H9 (cell line): ENCODE data around the gene PLCXD1. TPM values are rescaled to one million over a fixed set of nuclear protein-coding genes. Genes with fewer than 3 reads are reported as not detected.

Source experiments
- DNase-seq: peaks from one replicate; pipeline ENCODE4 v3.0.0-alpha.2; 2017
- H2AFZ ChIP-seq: one replicate; pipeline ENCODE4 v1.6.1; 2013; ENCODE audit warnings: mild to moderate bottlenecking, low read length, control low read depth, moderate library complexity
- H2AK5ac ChIP-seq: 2 replicates; pipeline ENCODE4 v1.6.1; 2013; ENCODE audit warnings: low read length, control low read depth, mixed read lengths; ENCODE audit not compliant: insufficient read length
- H2BK120ac ChIP-seq: one replicate; pipeline ENCODE4 v1.6.1; 2013; ENCODE audit warnings: low read depth, mild to moderate bottlenecking, low read length, control low read depth, inconsistent platforms; ENCODE audit not compliant: poor library complexity, severe bottlenecking
- H2BK12ac ChIP-seq: 2 replicates; pipeline ENCODE4 v1.6.1; 2013; ENCODE audit warnings: low read length, control low read depth, mixed read lengths, low read depth; ENCODE audit not compliant: insufficient read length
- H2BK15ac ChIP-seq: 2 replicates; pipeline ENCODE4 v1.6.1; 2013; ENCODE audit warnings: low read depth, low read length, control low read depth
- H2BK20ac ChIP-seq: one replicate; pipeline ENCODE4 v1.6.1; 2013; ENCODE audit warnings: low read depth, mild to moderate bottlenecking, low read length, control low read depth, inconsistent platforms; ENCODE audit not compliant: poor library complexity, severe bottlenecking
- H2BK5ac ChIP-seq: 2 replicates; pipeline ENCODE4 v1.6.1; 2013; ENCODE audit warnings: low read length, control low read depth, mixed read lengths; ENCODE audit not compliant: insufficient read length
- H3K14ac ChIP-seq: 2 replicates; pipeline ENCODE4 v1.6.1; 2013; ENCODE audit warnings: low read length, control low read depth; ENCODE audit not compliant: insufficient read depth
- H3K18ac ChIP-seq: 2 replicates; pipeline ENCODE4 v1.6.1; 2013; ENCODE audit warnings: low read depth, mild to moderate bottlenecking, mixed read lengths, low read length, control low read depth; ENCODE audit not compliant: insufficient read length
- H3K23ac ChIP-seq: 2 replicates; pipeline ENCODE4 v1.6.1; 2013; ENCODE audit warnings: low read length, control low read depth, mixed read lengths, low read depth; ENCODE audit not compliant: insufficient read length
- H3K23me2 ChIP-seq: 2 replicates; pipeline ENCODE4 v1.6.1; 2013; ENCODE audit warnings: low read depth, mild to moderate bottlenecking, mixed read lengths, low read length, control low read depth; ENCODE audit not compliant: insufficient read length, poor library complexity, severe bottlenecking
- H3K27ac ChIP-seq: 2 replicates; pipeline ENCODE4 v1.5.1; 2013; ENCODE audit warnings: low read length, control low read depth, mixed read lengths, low read depth; ENCODE audit not compliant: insufficient read length
- H3K27me3 ChIP-seq: 2 replicates; pipeline ENCODE4 v1.6.1; 2013; ENCODE audit warnings: low read length, control low read depth, inconsistent platforms; ENCODE audit not compliant: insufficient read depth
- H3K4ac ChIP-seq: 2 replicates; pipeline ENCODE4 v1.6.1; 2013; ENCODE audit warnings: low read depth, mild to moderate bottlenecking, control low read depth, inconsistent platforms, low read length, moderate library complexity
- H3K4me1 ChIP-seq: 2 replicates; pipeline ENCODE4 v1.6.1; 2013; ENCODE audit warnings: low read length, control low read depth, inconsistent platforms; ENCODE audit not compliant: insufficient read depth
- H3K4me2 ChIP-seq: 2 replicates; pipeline ENCODE4 v1.6.1; 2013; ENCODE audit warnings: low read length, control low read depth, mixed read lengths; ENCODE audit not compliant: insufficient read length, insufficient read depth
- H3K56ac ChIP-seq: 2 replicates; pipeline ENCODE4 v1.6.1; 2013; ENCODE audit warnings: low read depth, mild to moderate bottlenecking, mixed read lengths, low read length, control low read depth; ENCODE audit not compliant: insufficient read length
- H3K79me1 ChIP-seq: 2 replicates; pipeline ENCODE4 v1.6.1; 2013; ENCODE audit warnings: low read depth, mild to moderate bottlenecking, moderate library complexity, low read length, control low read depth, inconsistent platforms; ENCODE audit not compliant: insufficient read depth, poor library complexity, severe bottlenecking
- H3K79me2 ChIP-seq: 2 replicates; pipeline ENCODE4 v1.6.1; 2013; ENCODE audit warnings: low read length, control low read depth, inconsistent platforms; ENCODE audit not compliant: insufficient read depth
- H3K9ac ChIP-seq: 2 replicates; pipeline ENCODE4 v1.6.1; 2013; ENCODE audit warnings: low read length, control low read depth, mixed read lengths; ENCODE audit not compliant: insufficient read length; ENCODE audit errors: extremely low read depth
- H3K9me3 ChIP-seq: one replicate; pipeline ENCODE4 v1.6.1; 2013; ENCODE audit warnings: low read depth, low read length, inconsistent platforms; ENCODE audit not compliant: control insufficient read depth
- H3T11ph ChIP-seq: one replicate; pipeline ENCODE4 v1.6.1; 2013; ENCODE audit warnings: mild to moderate bottlenecking, low read length, control low read depth, inconsistent platforms
- H4K20me1 ChIP-seq: one replicate; pipeline ENCODE4 v1.6.1; 2013; ENCODE audit not compliant: control insufficient read depth, insufficient read length, insufficient read depth
- H4K5ac ChIP-seq: 2 replicates; pipeline ENCODE4 v1.6.1; 2013; ENCODE audit warnings: low read depth, mild to moderate bottlenecking, mixed read lengths, low read length, control low read depth; ENCODE audit not compliant: insufficient read length
- H4K8ac ChIP-seq: replicated peaks from 2 replicates; pipeline ENCODE4 v1.6.1; 2013; ENCODE audit warnings: low read length, control low read depth, mixed read lengths, low read depth; ENCODE audit not compliant: insufficient read length
- H4K91ac ChIP-seq: 2 replicates; pipeline ENCODE4 v1.6.1; 2013; ENCODE audit warnings: low read depth, mild to moderate bottlenecking, moderate library complexity, mixed read lengths, low read length, control low read depth; ENCODE audit not compliant: insufficient read length
- H3K27ac Mint-ChIP-seq, 3 experiments: 2 replicates in 2 of 3; 3 replicates in 1 of 3; pipeline ENCODE4 v1.8.0; 2020 to 2021; ENCODE audit warnings: mixed read lengths in 3 of 3, mild to moderate bottlenecking in 1 of 3, moderate library complexity in 1 of 3
- H3K27me3 Mint-ChIP-seq: 2 replicates; pipeline ENCODE4 v1.8.0; 2021; ENCODE audit warnings: low read depth, mild to moderate bottlenecking, moderate library complexity, mixed read lengths
- H3K36me3 Mint-ChIP-seq, 3 experiments: 2 replicates in 2 of 3; 3 replicates in 1 of 3; pipeline ENCODE4 v1.8.0; 2020 to 2021; ENCODE audit warnings: low read depth in 3 of 3, mixed read lengths in 3 of 3; ENCODE audit not compliant: insufficient read depth in 1 of 3
- H3K4me1 Mint-ChIP-seq, 2 experiments: 2 replicates each; pipeline ENCODE4 v1.8.0; 2020; ENCODE audit warnings: mixed read lengths in 2 of 2
- H3K4me3 Mint-ChIP-seq, 2 experiments: 2 replicates in 1 of 2; 3 replicates in 1 of 2; pipeline ENCODE4 v1.8.0; 2020 to 2021; ENCODE audit warnings: mild to moderate bottlenecking in 2 of 2, mixed read lengths in 2 of 2, moderate library complexity in 1 of 2
- H3K9me3 Mint-ChIP-seq, 2 experiments: 2 replicates in 1 of 2; 3 replicates in 1 of 2; pipeline ENCODE4 v1.8.0; 2020; ENCODE audit warnings: mild to moderate bottlenecking in 2 of 2, mixed read lengths in 2 of 2, moderate library complexity in 1 of 2
- whole genome bisulfite sequencing: extraction: QIAGEN DNeasy Blood & Tissue Kit; methylation state at CpG from one replicate; pipeline ENCODE4 v1.1.7; 2013; ENCODE audit warnings: missing lambda C conversion rate, low lambda C conversion rate, mixed read lengths; ENCODE audit not compliant: insufficient read length; ENCODE audit errors: extremely low coverage; 5-methylcytosine and 5-hydroxymethylcytosine counted together
- total RNA-seq: library from RNA; stranded (reverse); gene quantifications from 2 replicates; pipeline ENCODE4 v1.2.1, GENCODE V29; 2021
- TF ChIP-seq, protein P1 (sequence below): fragments of 200-600 bp; sonication (generic); conservative IDR thresholded peaks from 3 replicates; pipeline ENCODE4 v1.8.0; 2021; ENCODE audit warnings: antibody characterized with exemption, mild to moderate bottlenecking

The PLCXD1 gene
- total RNA-seq, 1 experiment from 2014 or later, result 96.5 TPM

DNA sequence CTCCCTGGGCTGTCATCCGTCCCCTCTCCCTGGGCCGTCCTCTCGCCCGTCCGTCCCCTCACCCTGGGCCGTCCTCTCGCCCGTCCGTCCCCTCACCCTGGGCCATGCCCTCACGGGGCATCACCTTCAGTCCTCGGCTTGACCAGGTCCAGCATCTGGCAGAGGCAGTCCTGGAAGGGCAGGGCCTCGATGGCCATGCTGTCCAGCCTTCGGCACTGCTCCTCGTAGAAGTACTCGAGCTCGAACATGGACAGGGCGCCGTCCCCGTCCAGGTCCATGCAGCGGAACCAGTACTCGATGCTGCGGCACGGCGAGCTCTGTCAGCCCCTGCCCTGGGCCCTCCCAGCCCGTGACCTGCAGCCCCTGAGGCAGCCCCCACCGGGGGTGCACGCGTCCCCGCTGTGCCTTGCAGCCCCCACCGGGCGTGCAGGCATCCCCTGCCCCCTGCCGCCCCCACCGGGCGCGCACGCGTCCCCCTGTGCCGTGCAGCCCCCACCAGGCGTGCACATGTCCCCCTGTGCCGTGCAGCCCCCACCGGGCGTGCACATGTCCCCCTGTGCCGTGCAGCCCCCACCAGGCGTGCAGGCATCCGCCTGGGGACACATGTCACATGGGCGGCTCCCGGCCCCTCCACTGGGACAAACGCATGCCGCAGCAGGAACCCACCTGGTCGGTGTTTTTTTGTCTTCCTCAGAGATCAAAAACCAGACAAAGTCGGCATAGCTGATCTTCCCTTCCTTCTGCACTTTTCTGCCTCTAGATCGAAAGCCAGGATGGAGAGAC is 59.7 kb downstream of the PLCXD1 start:
- no peaks in the 10 kb centered on the region for H3K4me1 ChIP-seq
- H3K4me1 Mint-ChIP-seq, result peaks cover 0 to 2% of the 10 kb centered on the region in 2 experiments; a peak in 1 of 4 replicates
- H3K9me3 ChIP-seq, result no peaks in the 10 kb centered on the region
- H4K91ac ChIP-seq, result no peak overlapping the region
- H3K36me3 Mint-ChIP-seq, result peaks cover 32 to 58% (median 52%) of the 10 kb centered on the region in 3 experiments
- no peak overlapping the region for H3K23ac ChIP-seq
- H3K4me3 Mint-ChIP-seq, result no peak overlapping the region
- H3K56ac ChIP-seq, result no peak overlapping the region
- no peak overlapping the region for H2BK20ac ChIP-seq
- DNase-seq, result no peak
- H2BK12ac ChIP-seq, result no peak overlapping the region
- no peak overlapping the region for H3K4me2 ChIP-seq
- no peak overlapping the region for H2AK5ac ChIP-seq
- H2AFZ ChIP-seq, result no peak overlapping the region
- H3K18ac ChIP-seq, result no peak overlapping the region
- H3T11ph ChIP-seq, result no peak overlapping the region
- H3K9ac ChIP-seq, result no peak overlapping the region
- peaks cover 3% of the 10 kb centered on the region in 2 experiments; a peak in 3 of 5 replicates for H3K9me3 Mint-ChIP-seq
- H3K79me1 ChIP-seq, result no peaks in the 10 kb centered on the region
- TF ChIP-seq, protein P1, sequence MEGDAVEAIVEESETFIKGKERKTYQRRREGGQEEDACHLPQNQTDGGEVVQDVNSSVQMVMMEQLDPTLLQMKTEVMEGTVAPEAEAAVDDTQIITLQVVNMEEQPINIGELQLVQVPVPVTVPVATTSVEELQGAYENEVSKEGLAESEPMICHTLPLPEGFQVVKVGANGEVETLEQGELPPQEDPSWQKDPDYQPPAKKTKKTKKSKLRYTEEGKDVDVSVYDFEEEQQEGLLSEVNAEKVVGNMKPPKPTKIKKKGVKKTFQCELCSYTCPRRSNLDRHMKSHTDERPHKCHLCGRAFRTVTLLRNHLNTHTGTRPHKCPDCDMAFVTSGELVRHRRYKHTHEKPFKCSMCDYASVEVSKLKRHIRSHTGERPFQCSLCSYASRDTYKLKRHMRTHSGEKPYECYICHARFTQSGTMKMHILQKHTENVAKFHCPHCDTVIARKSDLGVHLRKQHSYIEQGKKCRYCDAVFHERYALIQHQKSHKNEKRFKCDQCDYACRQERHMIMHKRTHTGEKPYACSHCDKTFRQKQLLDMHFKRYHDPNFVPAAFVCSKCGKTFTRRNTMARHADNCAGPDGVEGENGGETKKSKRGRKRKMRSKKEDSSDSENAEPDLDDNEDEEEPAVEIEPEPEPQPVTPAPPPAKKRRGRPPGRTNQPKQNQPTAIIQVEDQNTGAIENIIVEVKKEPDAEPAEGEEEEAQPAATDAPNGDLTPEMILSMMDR, result no peak
- H2BK120ac ChIP-seq, result no peak overlapping the region
- no CpG with 5 or more reads among the region's 52 CpGs for WGBS
- H4K20me1 ChIP-seq, result no peaks in the 10 kb centered on the region
- H3K27me3 Mint-ChIP-seq, result no peaks in the 10 kb centered on the region
- no peak overlapping the region for H3K27ac ChIP-seq
- H3K14ac ChIP-seq, result no peak overlapping the region; the same call in 1 of the 2 replicates
- H3K23me2 ChIP-seq, result no peaks in the 10 kb centered on the region
- no peaks in the 10 kb centered on the region for H3K27me3 ChIP-seq
- H3K27ac Mint-ChIP-seq, result no peak overlapping the region
- no peak overlapping the region for H2BK15ac ChIP-seq
- H4K5ac ChIP-seq, result no peak overlapping the region
- no peak overlapping the region for H3K4ac ChIP-seq
- no peak overlapping the region for H2BK5ac ChIP-seq
- no peak overlapping the region for H4K8ac ChIP-seq
- no peaks in the 10 kb centered on the region for H3K79me2 ChIP-seq
